ENCODE data around the gene SDC4. TPM values are rescaled to one million over a fixed set of nuclear protein-coding genes. Genes with fewer than 3 reads are reported as not detected.

The SDC4 gene
- total RNA-seq, 2 donors from 2014 or later, result 93.5 to 108 TPM

GRCh38 chr20:45390931-45391330 lies 42.7 kb upstream of the SDC4 start:
- H3K36me3 ChIP-seq, result no peaks in the 10 kb centered on the region
- no peaks in the 10 kb centered on the region for H3K27me3 ChIP-seq (replicated peaks; ENCODE audit: insufficient read depth)
- H3K4me3 ChIP-seq, result no peak overlapping the region
- DNase-seq (ENCODE audit: low spot score) (no peak), ATAC-seq (ENCODE audit: insufficient number of reproducible peaks, low FRiP score, low read depth) (no peak)
- TF ChIP-seq, protein P1, sequence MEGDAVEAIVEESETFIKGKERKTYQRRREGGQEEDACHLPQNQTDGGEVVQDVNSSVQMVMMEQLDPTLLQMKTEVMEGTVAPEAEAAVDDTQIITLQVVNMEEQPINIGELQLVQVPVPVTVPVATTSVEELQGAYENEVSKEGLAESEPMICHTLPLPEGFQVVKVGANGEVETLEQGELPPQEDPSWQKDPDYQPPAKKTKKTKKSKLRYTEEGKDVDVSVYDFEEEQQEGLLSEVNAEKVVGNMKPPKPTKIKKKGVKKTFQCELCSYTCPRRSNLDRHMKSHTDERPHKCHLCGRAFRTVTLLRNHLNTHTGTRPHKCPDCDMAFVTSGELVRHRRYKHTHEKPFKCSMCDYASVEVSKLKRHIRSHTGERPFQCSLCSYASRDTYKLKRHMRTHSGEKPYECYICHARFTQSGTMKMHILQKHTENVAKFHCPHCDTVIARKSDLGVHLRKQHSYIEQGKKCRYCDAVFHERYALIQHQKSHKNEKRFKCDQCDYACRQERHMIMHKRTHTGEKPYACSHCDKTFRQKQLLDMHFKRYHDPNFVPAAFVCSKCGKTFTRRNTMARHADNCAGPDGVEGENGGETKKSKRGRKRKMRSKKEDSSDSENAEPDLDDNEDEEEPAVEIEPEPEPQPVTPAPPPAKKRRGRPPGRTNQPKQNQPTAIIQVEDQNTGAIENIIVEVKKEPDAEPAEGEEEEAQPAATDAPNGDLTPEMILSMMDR (IDR thresholded peaks at IDR 0.05), result no peak
- no peak overlapping the region for H3K27ac ChIP-seq
- H3K9me3 ChIP-seq, result no peaks in the 10 kb centered on the region
- no peaks in the 10 kb centered on the region for H3K4me1 ChIP-seq (ENCODE audit: control insufficient read depth in 1 of 2, low read depth in 2 of 2)

GRCh38 chr20:45387274-45387673 lies 39.0 kb upstream of the SDC4 start:
- TF ChIP-seq, protein P1 (IDR thresholded peaks at IDR 0.05), result no peak
- no peaks in the 10 kb centered on the region for H3K36me3 ChIP-seq
- ATAC-seq (ENCODE audit: insufficient number of reproducible peaks, low FRiP score, low read depth), result no peak
- H3K27me3 ChIP-seq (replicated peaks; ENCODE audit: insufficient read depth), result no peaks in the 10 kb centered on the region
- H3K4me3 ChIP-seq, result no peak overlapping the region
- no peak for DNase-seq (ENCODE audit: low spot score)
- no peak overlapping the region for H3K27ac ChIP-seq
- no peaks in the 10 kb centered on the region for H3K9me3 ChIP-seq
- no peaks in the 10 kb centered on the region for H3K4me1 ChIP-seq (ENCODE audit: control insufficient read depth in 1 of 2, low read depth in 2 of 2)

DNA sequence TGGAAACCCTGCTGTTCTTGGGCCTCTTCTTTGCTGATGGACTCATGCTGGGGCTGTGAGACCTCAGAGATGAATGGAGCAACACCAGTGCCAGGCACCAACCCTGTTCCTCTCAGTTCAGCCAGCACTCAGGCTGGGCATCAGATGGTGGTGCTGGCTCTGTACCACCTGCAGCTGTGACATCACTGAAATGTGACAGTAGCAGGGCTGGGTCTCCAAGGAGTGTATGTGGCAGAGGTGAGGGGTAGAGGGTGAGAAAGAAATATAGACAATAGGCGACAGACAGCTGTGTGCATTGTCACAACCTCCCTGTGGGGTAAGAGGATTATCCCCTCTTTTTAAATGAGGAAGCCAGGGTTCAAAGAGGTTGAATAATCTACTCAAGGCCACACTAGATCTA lies 30.0 kb upstream of the SDC4 start, which contains the start of gene TP53TG5:
TP53TG5 (minus strand) TSS at position 135 of the 400 bp plus-strand sequence; CDS start at position 46, 89 bp downstream.
- ATAC-seq (ENCODE audit: insufficient number of reproducible peaks, low FRiP score, low read depth) (no peak), DNase-seq (ENCODE audit: low spot score) (no peak)
- TF ChIP-seq, protein P1 (IDR thresholded peaks at IDR 0.05), result no peak
- Histone ChIP-seq H3K4me3 (no peak within 1 kb of the TSS), H3K36me3 (no peaks in the 10 kb centered on the region), H3K9me3 (no peaks in the 10 kb centered on the region), H3K27ac (no peak within 1 kb of the TSS), H3K4me1 (ENCODE audit: control insufficient read depth in 1 of 2, low read depth in 2 of 2) (peaks cover 0 to 4% of the 10 kb centered on the region in 2 donors), H3K27me3 (replicated peaks; ENCODE audit: insufficient read depth) (no peaks in the 10 kb centered on the region)

- Histone ChIP-seq H3K4me3 (no peak overlapping the region), H3K36me3 (no peaks in the 10 kb centered on the region), H3K9me3 (no peaks in the 10 kb centered on the region), H3K4me1 (ENCODE audit: control insufficient read depth in 1 of 2, low read depth in 2 of 2) (peaks cover 3 to 10% of the 10 kb centered on the region in 2 donors), H3K27me3 (replicated peaks; ENCODE audit: insufficient read depth) (no peaks in the 10 kb centered on the region), H3K27ac (no peak overlapping the region)
- no peak for ATAC-seq (ENCODE audit: insufficient number of reproducible peaks, low FRiP score, low read depth)
- TF ChIP-seq, protein P1 (IDR thresholded peaks at IDR 0.05), result no peak
- no peak for DNase-seq (ENCODE audit: low spot score)
These were observed 29.0 kb upstream of the SDC4 start for GRCh38 chr20:45377269-45377668.

- Histone ChIP-seq H3K4me3 (no peak overlapping the region), H3K27me3 (replicated peaks; ENCODE audit: insufficient read depth) (no peaks in the 10 kb centered on the region), H3K36me3 (no peaks in the 10 kb centered on the region), H3K9me3 (no peaks in the 10 kb centered on the region), H3K27ac (peak overlapping the region; percentile 42 to 58), H3K4me1 (ENCODE audit: control insufficient read depth in 1 of 2, low read depth in 2 of 2) (peaks cover 4 to 15% of the 10 kb centered on the region in 2 donors)
- no peak for DNase-seq (ENCODE audit: low spot score)
- no peak for ATAC-seq (ENCODE audit: insufficient number of reproducible peaks, low FRiP score, low read depth)
- TF ChIP-seq, protein P1 (IDR thresholded peaks at IDR 0.05), result no peak
These were observed 26.7 kb upstream of the SDC4 start for GRCh38 chr20:45374966-45375365.

Data from thoracic aorta (tissue), 2 donors.